GM21619 (cell line): Measurements from ENCODE around the gene CDYL2.
"Not testable (repeated sequence)": the region's sequence is repeated elsewhere in the genome, so short reads cannot be mapped to it uniquely, and the experiment has no call there.

Experiments used
- ATAC-seq: cut with Tn5 transposase; IDR thresholded peaks from one replicate; pipeline ENCODE4 v1.9.1; 2021; ENCODE audit not compliant: unreplicated experiment

Gene CDYL2

DNA sequence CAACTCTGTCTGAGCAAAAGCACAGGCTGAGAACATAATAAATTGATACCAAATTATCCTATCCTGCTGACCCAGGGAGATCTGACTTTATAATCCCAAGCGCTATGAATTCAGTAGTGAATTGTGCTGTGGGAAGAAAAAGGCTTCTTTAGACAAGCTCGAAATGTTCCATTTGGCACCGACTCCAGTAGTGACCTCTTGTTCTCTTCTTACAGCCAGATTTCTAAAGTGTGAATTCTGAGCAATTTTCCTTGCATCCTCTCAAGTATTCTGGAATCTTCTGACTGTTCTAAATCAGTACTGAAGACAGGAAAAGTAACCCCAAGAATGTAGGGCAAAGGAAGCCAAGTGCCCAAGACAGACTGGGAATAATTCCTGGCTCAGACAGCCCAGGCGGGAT is 58.2 kb downstream of the CDYL2 start:
- ATAC-seq = no peak

DNA sequence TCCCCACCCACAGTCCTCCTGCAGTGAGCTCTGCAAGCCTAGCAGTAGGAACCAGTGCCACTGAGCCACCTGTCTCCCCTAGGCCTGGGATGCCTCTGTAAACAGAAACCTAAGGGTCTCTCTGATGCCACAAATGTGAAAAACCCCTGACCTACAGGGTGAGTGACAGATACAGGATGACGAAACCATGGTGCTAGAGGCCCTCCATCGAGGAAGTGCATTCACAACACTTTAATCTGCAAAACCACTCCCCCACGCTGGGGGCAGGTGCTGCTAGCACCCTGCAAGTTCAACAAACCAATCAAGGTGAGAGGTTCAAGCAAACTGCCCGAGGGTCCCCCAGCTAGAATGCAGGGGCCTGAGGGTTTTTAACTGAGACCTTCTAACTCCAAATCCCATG is 59.5 kb downstream of the CDYL2 start:
- ATAC-seq = no peak

DNA sequence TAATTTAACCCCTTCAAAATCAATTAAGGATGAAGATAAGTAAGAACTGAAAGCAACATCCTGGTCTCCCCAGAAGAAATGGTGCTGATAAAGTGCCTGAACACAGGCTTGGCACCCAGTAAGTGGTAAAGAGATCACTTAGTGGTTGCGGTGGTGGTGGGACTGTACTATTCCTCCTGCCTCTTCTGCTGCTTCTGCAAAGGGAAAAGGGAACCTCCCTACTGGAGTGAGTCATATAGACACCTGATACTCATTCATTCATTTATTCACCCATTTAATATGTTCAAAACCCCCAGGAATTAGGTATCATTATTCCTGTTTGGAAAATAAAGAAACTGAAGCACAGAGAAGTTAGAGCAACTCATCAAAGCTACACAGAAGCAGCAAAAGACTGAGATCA is 60.6 kb downstream of the CDYL2 start:
- no peak for ATAC-seq

DNA sequence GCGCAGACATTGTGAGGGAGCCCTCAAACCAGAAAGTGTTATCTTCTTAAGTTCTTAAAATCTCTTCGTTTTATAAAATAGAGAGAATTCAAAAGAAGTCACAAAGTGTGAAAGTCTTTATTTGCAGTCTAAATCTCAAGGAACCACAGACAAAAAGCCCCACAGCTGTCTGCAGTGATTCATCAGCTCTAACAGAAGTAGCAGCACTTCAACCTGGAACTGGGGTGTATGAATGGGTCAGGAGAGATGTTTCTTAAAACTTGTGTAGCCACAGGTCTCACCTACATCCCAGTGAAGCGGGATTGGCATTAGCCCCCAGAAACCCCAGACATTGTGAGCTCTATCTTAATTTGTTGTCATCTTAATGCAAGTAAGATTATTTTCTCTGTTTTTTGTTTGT is 61.1 kb downstream of the CDYL2 start:
- no peak for ATAC-seq

DNA sequence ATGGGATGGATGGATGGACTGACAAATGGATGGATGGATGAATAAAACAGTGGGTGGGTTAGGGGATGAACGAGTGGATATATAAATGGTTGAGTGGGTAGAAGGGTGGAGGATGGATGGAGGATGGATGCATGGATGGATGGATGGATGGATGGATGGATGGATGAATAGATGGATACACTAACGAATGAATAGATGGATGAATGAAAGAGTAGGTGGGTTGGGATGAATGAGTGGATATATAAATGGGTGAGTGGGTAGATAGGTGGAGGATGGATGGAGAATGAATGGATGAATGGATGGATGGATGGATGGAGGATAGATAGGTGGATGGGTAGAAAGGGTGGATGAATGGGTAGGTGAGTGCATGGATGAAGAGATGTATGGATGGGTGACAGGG is 62.1 kb downstream of the CDYL2 start:
- no peak for ATAC-seq

DNA sequence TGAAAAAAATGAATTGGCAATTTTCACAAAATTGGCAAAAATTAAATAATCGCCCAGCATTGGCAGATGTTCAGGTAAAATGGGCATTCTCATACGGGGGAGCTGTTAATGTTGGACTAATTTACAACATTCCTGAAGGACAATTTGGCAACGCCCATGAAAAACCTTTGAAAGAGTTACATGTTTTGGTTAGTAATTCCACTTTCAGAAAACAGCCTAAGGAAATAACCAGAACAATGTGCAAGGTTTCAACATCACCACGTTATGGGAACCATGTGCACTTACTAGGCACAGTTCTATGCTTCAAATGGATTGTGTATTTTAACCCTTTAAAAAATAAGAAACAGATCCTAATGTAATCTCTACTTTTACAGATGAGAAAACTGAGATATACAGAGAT is 62.7 kb downstream of the CDYL2 start:
- no peak for ATAC-seq

DNA sequence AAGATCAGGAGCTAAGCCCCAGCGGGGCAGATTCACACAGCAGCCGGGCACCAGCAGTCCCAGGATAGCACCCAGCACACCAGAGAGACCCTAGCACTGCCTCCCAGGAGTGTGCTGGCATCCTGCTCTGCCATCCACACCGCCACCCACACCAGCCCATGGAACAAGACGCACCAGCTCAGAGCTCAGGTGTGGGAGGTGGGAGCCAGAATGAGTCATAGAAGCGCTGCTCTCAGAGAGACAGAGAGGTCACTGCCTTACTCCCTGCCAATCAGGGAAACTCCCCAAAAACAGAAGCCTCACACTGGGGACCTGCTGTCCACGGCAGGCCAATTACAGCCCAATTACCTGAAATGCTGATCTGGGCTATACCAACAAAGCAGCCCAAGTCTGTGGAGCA is 64.9 kb downstream of the CDYL2 start:
- no peak for ATAC-seq

DNA sequence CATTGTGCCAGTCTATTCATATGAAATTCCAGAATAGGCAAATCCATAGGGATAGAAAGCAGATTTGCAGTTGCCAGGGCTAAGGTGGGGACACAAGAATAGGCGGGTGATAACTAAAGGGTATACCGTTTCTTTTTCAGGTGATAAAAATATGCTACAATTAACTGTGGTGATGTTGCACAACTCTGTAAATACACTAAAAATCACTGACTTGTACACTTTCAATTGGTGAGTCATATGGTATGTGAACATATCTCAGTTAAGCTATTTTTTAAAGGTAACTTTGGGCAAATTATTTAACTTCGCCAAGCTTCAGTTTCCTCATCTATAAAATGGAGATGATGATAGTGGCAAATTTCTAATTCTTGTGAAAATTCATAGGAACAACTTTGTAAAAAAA is 65.9 kb downstream of the CDYL2 start:
- no peak for ATAC-seq

DNA sequence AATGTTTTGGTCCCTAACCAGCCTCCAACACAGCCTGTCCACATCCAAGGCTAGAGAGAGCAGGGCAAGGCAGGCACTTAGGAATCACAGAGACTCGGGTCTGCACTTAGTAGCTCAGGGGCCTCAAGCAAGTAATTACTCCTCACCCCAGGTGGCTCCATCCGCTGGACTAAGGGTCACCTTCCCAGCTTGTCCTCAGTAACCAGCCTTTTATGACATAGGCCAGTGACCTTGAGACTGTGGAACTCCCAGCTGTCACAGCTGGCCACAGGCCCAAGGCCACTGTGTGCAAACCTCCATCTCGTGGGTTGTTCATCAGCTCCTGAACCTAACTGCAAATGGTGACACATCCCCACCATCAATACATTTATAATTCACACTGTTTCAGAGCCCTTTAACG is 68.6 kb downstream of the CDYL2 start:
- ATAC-seq = no peak

DNA sequence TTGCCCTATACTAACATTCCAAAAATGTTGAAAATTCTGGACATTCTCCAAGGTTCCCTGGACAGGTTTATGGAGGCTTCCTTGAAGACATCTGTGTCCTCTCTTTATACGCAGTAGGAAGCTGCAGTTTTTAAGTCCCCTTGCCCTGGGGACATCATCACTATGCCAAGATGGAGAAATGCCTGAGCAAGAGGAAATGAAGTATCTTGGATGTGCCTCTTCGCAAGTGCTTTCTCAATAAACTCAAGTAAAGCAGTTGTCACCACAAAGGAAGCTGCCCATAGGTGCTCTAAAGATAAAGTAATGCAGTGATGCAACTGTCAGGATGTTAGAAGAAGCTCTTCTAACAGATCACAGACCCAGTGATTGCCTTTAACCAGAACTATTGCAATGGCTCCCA is 71.0 kb downstream of the CDYL2 start:
- no peak for ATAC-seq

DNA sequence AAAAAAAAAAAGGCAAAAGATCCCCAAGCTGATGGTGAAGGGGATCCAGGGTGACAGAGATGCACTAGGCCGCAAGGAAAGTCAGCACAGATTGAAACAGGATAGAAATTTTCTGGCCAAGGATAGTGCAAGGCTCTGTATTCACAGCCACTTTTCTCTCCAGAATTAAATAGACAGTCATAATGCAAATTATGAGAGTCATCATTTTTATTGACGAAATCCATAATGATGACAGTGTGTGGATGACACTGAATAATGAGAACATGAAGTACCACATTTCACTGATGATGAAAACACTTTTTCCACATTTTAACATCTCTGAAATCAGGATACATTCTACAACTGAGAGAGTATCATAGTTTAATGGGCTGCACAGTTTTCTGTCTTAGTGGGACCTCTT is 72.5 kb downstream of the CDYL2 start:
- ATAC-seq = no peak

DNA sequence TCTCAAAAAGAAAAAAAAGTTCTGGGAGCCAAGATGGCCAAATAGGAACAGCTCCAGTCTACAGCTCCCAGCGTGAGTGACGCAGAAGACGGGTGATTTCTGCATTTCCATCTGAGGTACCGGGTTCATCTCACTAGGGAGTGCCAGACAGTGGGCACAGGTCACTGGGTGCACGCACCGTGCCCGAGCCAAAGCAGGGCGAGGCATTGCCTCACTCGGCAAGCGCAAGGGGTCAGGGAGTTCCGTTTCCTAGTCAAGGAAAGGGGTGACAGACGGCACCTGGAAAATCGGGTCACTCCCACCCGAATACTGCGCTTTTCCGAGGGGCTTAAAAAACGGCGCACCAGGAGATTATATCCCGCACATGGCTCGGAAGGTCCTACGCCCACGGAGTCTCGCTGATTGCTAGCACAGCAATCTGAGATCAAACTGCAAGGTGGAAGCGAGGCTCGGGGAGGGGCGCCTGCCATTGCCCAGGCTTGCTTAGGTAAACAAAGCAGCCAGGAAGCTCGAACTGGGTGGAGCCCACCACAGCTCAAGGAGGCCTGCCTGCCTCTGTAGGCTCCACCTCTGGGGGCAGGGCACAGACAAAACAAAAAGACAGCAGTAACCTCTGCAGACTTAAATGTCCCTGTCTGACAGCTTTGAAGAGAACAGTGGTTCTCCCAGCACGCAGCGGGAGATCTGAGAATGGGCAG is 77.2 kb downstream of the CDYL2 start:
- not testable (repeated sequence) for ATAC-seq

DNA sequence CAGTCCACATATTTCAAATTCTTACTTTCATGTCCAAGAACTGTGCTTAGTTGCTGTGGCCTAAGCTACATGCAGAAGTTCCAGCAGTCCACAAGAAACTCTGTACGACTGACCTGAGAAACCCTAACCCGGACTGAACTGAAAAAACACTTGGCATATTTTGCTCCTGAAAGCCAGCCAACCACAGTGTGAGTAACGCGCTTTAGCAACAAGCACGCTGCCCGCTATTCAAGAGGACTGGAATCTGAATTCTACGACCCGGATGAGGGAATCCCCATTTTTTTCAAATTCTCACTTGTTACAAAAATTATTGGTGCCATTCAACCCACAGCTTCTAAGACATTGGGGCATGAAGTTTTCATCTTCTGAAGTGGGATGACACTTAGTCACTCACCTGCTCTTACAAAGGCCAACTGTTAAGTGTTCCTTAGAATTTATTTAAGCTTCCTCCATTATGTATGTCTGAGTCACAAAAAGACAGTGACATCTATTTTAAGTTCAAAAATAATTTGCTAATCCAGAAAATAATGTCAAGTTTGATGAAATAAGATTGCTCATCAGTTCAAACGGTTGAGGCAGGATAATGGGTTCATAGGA is 78.7 kb downstream of the CDYL2 start:
- ATAC-seq = no peak

DNA sequence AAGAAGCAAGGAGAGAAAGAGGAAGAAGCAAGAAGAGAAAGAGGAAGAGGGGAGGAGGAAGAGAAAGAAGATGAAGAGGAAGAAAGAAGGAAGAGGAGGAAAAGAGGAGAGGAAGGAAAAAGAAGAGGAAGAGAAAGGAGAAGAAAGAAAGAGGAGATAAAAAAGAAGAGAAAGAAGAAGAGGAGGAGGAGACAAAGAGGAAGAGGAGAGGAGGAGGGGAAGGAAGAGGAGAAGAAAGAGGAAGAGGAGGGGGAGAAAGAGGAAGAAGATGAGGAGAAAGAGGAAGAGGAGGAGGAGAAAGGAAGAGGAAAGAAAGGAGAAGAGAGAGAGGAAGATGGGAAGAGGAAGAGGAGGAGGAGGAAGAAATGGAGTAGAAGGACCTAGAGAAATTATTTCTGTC is 80.4 kb downstream of the CDYL2 start:
- ATAC-seq = no peak

DNA sequence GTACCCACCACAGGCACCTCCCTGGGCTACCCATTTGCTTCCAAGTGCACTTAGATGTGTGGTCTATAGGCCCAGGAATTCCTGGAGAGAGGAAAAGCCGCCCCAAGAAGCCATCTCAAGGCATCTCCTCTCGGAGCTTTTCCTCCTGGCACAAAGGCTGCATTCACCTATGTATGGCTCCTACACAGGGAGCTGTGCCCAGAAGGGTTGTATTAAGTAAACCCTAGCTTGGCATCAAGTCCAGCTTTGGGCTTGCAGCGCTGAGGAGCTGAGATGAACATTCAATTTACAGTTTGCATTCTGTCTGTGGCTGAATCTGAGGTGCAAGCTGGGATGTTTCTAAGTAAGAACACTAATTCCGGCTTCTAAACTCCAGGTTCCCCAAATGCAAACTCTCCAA is 81.3 kb downstream of the CDYL2 start:
- ATAC-seq = no peak

DNA sequence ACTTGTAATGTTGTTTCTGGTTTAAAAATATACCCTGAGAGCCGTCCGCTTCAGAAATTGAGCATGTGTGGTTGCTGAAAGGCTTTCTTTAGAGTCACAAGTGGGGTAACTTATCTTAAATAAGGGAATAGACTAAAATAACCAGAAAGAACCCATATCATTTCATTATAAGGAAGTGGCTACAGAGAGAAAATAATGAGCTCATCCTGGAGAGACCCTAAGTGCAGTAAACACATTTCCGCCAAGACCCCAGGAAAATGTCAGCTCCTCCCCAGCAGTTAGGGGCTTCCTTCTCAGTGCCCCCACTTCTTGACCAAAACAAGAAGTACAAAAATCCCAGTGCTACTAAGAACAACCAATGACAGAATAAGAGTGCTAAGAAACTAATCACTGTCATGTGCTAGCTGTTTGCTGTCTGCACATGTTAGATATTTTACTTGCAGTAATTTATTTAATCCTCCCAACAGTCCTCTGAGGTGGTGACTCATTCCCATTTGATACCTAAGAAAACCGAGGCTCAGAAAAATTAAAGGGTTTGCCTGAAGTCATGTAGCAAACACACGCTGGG is 83.5 kb downstream of the CDYL2 start:
- no peak for ATAC-seq

DNA sequence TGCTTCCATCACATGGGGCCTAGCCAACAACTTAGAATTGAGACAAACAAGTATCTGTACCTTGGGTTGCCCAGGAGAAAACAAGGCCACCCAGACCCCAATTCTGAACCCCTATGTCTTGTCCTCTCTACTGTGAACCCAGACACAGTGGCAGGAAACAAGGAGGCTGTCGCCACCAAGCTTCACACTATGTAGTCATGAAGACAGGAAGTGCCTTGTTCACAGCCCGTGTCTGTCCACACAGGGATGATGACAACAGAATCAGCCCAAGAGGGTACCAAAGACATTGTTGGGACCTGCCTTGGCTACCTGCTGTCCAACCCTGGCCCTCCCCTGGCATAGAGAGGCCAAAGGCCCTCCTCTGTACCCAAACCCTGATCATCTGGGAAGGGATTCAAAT is 84.8 kb downstream of the CDYL2 start:
- no peak for ATAC-seq

DNA sequence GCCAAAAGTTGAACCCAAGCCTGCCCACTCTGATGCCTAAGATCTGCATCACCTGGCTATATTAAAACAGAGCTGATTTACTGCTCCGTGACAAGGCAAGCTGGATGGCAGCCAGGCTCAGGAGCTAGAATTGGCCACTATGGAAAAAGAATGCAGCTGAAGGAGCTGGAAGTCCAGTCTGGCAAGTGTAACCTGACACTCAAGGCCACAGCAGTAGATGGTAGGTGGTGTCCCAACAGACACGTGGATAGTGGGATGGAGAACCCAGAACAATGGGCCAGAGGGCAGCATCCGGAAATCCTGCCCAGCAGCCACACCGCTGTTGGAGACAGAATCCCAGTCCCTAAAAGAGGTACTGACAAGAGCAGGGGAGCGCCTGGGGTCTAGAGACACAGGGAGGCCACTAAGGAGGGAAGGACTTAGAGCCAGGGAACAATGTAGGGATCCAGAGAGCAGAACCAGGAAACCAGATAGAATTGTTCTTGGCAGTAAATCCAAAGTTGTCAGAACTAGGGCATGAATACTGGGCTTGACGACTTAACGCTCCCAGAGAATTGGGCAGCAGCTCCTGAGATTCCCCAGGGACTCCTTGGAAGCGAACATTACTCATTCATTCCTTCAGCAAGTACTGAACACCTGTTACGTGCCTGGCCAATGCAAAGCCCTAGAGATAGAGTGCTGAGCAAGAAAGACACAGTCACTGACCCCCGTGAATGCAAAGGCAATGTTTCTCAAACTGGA is 85.7 kb downstream of the CDYL2 start:
- ATAC-seq = no peak

DNA sequence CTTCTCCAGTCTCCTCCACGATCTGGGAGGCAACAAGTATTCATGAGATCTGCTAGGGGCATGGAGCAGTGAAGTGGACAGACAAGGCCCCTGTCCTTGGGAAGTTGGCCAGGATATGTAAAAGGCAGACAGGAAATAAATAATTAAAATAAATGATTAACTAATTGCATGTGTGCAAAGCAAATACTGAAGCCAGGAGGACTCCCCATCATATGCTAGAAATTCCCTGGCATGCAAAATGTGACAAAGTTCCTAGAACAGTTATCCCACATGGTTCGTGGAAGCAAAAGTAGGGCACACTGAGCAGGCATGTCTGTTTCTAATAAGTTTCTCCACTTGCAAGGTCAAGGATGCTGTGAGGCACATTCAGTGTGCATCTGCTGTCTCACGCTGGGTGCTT is 86.8 kb downstream of the CDYL2 start:
- no peak for ATAC-seq

DNA sequence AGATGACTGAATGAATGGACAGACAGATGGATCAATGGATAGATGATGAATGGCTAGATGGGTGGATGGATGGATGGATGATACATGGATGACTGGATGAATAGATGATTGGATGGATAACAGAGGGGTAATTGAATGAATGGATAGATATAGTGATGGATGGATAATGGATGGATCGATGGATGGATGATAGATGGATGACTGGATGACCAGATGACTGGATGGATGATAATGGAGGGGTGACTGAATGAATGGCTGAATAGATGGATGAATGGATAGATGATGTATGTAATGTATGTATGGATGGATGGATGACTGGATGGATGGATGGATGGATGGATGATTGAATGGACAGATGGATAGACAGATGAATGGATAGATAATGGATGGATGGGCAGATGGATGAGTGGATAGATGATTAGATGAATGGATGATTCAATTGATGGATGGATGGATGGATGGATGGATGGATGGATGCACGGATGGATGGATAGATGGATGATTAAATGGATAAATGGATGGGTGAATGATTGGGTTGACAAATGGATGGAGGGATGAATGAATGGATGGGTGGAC is 87.7 kb downstream of the CDYL2 start:
- ATAC-seq = no peak

DNA sequence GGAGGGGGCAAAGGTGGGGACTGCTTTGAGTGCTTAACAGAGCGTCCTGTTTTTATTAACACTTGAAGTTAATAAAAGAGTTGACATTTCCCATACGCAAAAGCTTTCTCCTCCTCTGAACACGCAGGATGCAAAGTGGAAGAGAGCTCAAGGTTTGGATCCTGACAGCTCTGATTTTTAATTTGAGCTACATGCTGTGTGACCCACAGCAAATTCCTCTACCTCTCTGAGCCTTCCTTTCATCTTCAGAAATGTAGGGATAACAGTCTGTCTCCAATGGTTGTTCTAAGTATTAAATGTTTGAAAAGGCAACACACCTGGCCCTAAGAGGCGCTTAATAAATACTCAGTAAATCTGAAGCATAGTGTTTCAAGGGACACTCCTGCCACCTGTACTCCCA is 93.0 kb downstream of the CDYL2 start:
- ATAC-seq = no peak

DNA sequence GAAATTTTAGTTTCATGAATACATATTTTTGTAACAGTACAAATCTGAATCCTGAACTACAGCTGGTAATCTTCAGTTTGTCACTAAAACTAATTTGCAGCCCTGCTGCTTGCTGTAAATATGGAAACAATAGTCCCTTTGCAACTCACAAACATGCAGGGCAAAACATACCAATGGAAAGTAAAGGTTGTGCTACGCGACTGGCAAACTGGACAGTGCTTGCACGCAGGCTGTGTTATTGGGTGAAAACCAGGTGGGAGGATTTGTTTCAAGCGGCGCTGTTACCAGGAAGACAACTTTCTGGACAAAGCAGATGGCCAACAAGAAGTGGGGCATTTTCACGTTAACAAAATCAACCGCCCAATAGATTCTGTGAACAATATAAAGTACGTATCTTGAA is 93.5 kb downstream of the CDYL2 start:
- no peak for ATAC-seq
